Endothelial cell of umbilical vein (primary cell): ENCODE results near the gene ALPL. TPM values are rescaled to one million over a fixed set of nuclear protein-coding genes. Genes with fewer than 3 reads are reported as not detected.

Experiments used
- BruUV-seq: library from RNA; stranded (reverse); fragments of 400-500 nt; replicated peaks from 2 replicates; lab custom pipeline; 2021; lab: Mats Ljungman, UMichigan
- CTCF ChIA-PET: fragments of 300-600, 350-600 bp; sonication (Branson Sonifier 250); formaldehyde crosslinking; loops from one replicate; lab custom pipeline; 2021; ENCODE audit warnings: antibody characterized with exemption, inconsistent platforms; lab: Charles Lee
- POLR2A ChIA-PET: fragments of 300-600, 350-600 bp; sonication (Branson Sonifier 250); formaldehyde crosslinking; loops from one replicate; lab custom pipeline; 2021; ENCODE audit warnings: antibody characterized with exemption, inconsistent platforms; lab: Charles Lee
- DNase-seq: peaks from one replicate; pipeline ENCODE4 v3.0.0-alpha.2; 2011; ENCODE audit warnings: low read depth, low spot score
- FAIRE-seq: peaks from 2 replicates; lab custom pipeline; 2011; peaks lifted over from hg19 to GRCh38; lab: Jason Lieb, UNC
- H2AFZ ChIP-seq: 2 replicates; pipeline ENCODE4 v1.6.0; 2012; ENCODE audit warnings: low read depth, low read length, control low read depth, inconsistent platforms
- H3K27ac ChIP-seq: 2 replicates; pipeline ENCODE4 v1.5.1; 2011; ENCODE audit warnings: low read depth, mild to moderate bottlenecking, control low read depth, low read length, moderate library complexity; ENCODE audit not compliant: insufficient read depth
- H3K27me3 ChIP-seq, 2 experiments: 2 replicates each; pipeline versions ENCODE4 v1.6.0 to v1.6.1; 2011; ENCODE audit warnings: low read length in 2 of 2, mixed read lengths in 1 of 2; ENCODE audit not compliant: control insufficient read depth in 2 of 2, insufficient read depth in 2 of 2
- H3K36me3 ChIP-seq, 2 experiments: 2 replicates in 1 of 2; 3 replicates in 1 of 2; pipeline ENCODE4 v1.5.1; 2011; ENCODE audit warnings: low read length in 2 of 2, mild to moderate bottlenecking in 1 of 2, moderate library complexity in 1 of 2; ENCODE audit not compliant: control insufficient read depth in 2 of 2, insufficient read depth in 2 of 2; ENCODE audit errors: extremely low read depth in 1 of 2
- H3K4me1 ChIP-seq: 3 replicates; pipeline ENCODE4 v1.5.1; 2011; ENCODE audit warnings: mild to moderate bottlenecking, low read length; ENCODE audit not compliant: control insufficient read depth, insufficient read depth; ENCODE audit errors: extremely low read depth
- H3K4me2 ChIP-seq: 2 replicates; pipeline ENCODE4 v1.6.1; 2011; ENCODE audit warnings: low read length, control low read depth, mixed read lengths; ENCODE audit not compliant: insufficient read depth
- H3K4me3 ChIP-seq, 3 experiments: fragments of 200-600 bp in 1 of 3; sonication (generic), shearing (Covaris generic) in 1 of 3; replicated peaks in 1 of 3; 2 replicates each; pipeline ENCODE4 v1.5.1; 2011 to 2016; ENCODE audit warnings: control low read depth in 3 of 3, low read length in 3 of 3, mild to moderate bottlenecking in 2 of 3, inconsistent platforms in 1 of 3, low read depth in 1 of 3, moderate library complexity in 1 of 3; ENCODE audit not compliant: insufficient read depth in 1 of 3
- H3K79me2 ChIP-seq: 2 replicates; pipeline ENCODE4 v1.6.0; 2012; ENCODE audit warnings: low read length, inconsistent platforms; ENCODE audit not compliant: control insufficient read depth, insufficient read depth
- H3K9ac ChIP-seq: replicated peaks from 2 replicates; pipeline ENCODE3; 2011; ENCODE audit warnings: low read length, control low read depth; ENCODE audit not compliant: insufficient read depth; ENCODE audit errors: extremely low read depth
- H3K9me1 ChIP-seq: replicated peaks from 3 replicates; pipeline ENCODE4 v1.6.0; 2011; ENCODE audit warnings: mild to moderate bottlenecking, low read length; ENCODE audit not compliant: control insufficient read depth, insufficient read depth; ENCODE audit errors: extremely low read depth
- H3K9me3 ChIP-seq: replicated peaks from 2 replicates; pipeline ENCODE4 v1.5.1; 2012; ENCODE audit warnings: low read length, inconsistent platforms; ENCODE audit not compliant: control insufficient read depth, insufficient read depth
- H4K20me1 ChIP-seq: replicated peaks from 2 replicates; pipeline ENCODE3; 2011; ENCODE audit warnings: mild to moderate bottlenecking, low read length; ENCODE audit not compliant: control insufficient read depth, insufficient read depth; ENCODE audit errors: extremely low read depth
- CTCF ChIP-seq, 2 donors: IDR thresholded peaks; 1 replicate in 1 of 2; 2 replicates in 1 of 2; pipeline ENCODE4 v1.5.1; 2011; ENCODE audit warnings: low read length in 2 of 2, mild to moderate bottlenecking in 2 of 2, moderate library complexity in 2 of 2, control low read depth in 1 of 2, inconsistent platforms in 1 of 2, low read depth in 1 of 2; ENCODE audit not compliant: insufficient read depth in 1 of 2; ENCODE audit errors: extremely low read depth in 1 of 2
- EZH2 ChIP-seq: IDR thresholded peaks from 2 replicates; pipeline ENCODE4 v1.6.1; 2012; ENCODE audit warnings: borderline replicate concordance, low read depth, mild to moderate bottlenecking, moderate library complexity, low read length, inconsistent platforms; ENCODE audit not compliant: severe bottlenecking
- FOS ChIP-seq: IDR thresholded peaks from 2 replicates; pipeline ENCODE4 v1.6.1; 2011; ENCODE audit warnings: mild to moderate bottlenecking, low read length, moderate library complexity, borderline replicate concordance; ENCODE audit not compliant: insufficient read depth
- GATA2 ChIP-seq: IDR thresholded peaks from 2 replicates; pipeline ENCODE4 v1.7.0; 2011; ENCODE audit warnings: low read depth, mild to moderate bottlenecking, moderate library complexity, mixed read lengths, low read length; ENCODE audit not compliant: insufficient read length, insufficient read depth
- JUN ChIP-seq: IDR thresholded peaks from 2 replicates; pipeline ENCODE4 v1.6.1; 2011; ENCODE audit warnings: borderline replicate concordance, low read depth; ENCODE audit not compliant: insufficient read length, insufficient read depth
- MYC ChIP-seq: IDR thresholded peaks from one replicate; pipeline ENCODE4 v1.6.1; 2011; ENCODE audit warnings: mild to moderate bottlenecking, low read depth, low read length
- POLR2A ChIP-seq: IDR thresholded peaks from 2 replicates; pipeline ENCODE4 v1.6.1; 2012; ENCODE audit warnings: low read depth, mild to moderate bottlenecking, control low read depth, low read length
- POLR2AphosphoS5 ChIP-seq: IDR thresholded peaks from 2 replicates; pipeline ENCODE4 v1.6.1; 2012; ENCODE audit warnings: low read depth, mild to moderate bottlenecking, control low read depth, low read length, moderate library complexity; ENCODE audit not compliant: insufficient read depth
- dilution Hi-C: fragments of 300-500 bp; cut with MboI; formaldehyde crosslinking; loops from one replicate; pipeline ENCODE4 v1.15.0; 2019; ENCODE audit warnings: low sequenced_read_pairs; ENCODE audit not compliant: extremely low pct_ligation_motif_present
- intact Hi-C: fragments of 100-400 bp; cut with micrococcal nuclease; formaldehyde crosslinking; loops from one replicate; pipeline ENCODE4 v1.10.0; 2022
- polyA plus RNA-seq, 4 experiments: library from polyadenylated mRNA; depleted of rRNA in 3 of 4; stranded (reverse) in 3 of 4; unstranded in 1 of 4; fragments of >200 nt; gene quantifications; 2 replicates each; pipeline versions ENCODE4 v1.2.1 to v1.2.3, GENCODE V29; 2011 to 2012; ENCODE audit warnings: missing spikeins in 1 of 4
- total RNA-seq: library from RNA; stranded (reverse); gene quantifications from 2 replicates; pipeline ENCODE4 v1.2.3, GENCODE V29; 2021
- TF ChIP-seq, protein P1 (sequence below): IDR thresholded peaks from 2 replicates; pipeline ENCODE4 v1.6.1; 2011; ENCODE audit not compliant: insufficient read depth, insufficient read length

ALPL gene
- total and polyA plus RNA-seq, 2 donors (not counting 3 experiments of a cell fraction or from before 2014, with no cell fraction given) = 0.38 to 0.92 TPM

GRCh38 chr1:21532496-21532895 is 23.3 kb downstream of the ALPL start:
- intact Hi-C loops = no loop called here
- FAIRE-seq = no peak
- H3K4me1 ChIP-seq = no peaks in the 10 kb centered on the region
- no peaks in the 10 kb centered on the region for H3K79me2 ChIP-seq
- H3K4me2 ChIP-seq = no peak overlapping the region
- CTCF ChIA-PET = interaction anchor here (1.1 to 1.5 kb wide), 3 partner anchors 13 to 161 kb away, joined by 4 to 9 read pairs (median 5); partner anchors contain the start of gene ALPL
- peaks cover 16 to 20% of the 10 kb centered on the region in 2 experiments for H3K27me3 ChIP-seq
- H2AFZ ChIP-seq = no peak overlapping the region
- H3K9me3 ChIP-seq = no peaks in the 10 kb centered on the region
- H3K9ac ChIP-seq = no peak overlapping the region
- dilution Hi-C loops = no loop called here
- POLR2A ChIA-PET = no interaction called here
- TF ChIP-seq POLR2A (no peak), FOS (no peak), MYC (no peak), EZH2 (no peak), JUN (no peak), POLR2AphosphoS5 (no peak), CTCF (IDR thresholded peaks at IDR 0.05; ENCODE audit: extremely low read depth in 1 of 2, insufficient read depth in 1 of 2, low read depth in 1 of 2, low read length in 2 of 2) (no peak), GATA2 (no peak)
- TF ChIP-seq, protein P1, sequence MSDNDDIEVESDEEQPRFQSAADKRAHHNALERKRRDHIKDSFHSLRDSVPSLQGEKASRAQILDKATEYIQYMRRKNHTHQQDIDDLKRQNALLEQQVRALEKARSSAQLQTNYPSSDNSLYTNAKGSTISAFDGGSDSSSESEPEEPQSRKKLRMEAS = no peak
- H3K9me1 ChIP-seq = no peaks in the 10 kb centered on the region
- H4K20me1 ChIP-seq = no peaks in the 10 kb centered on the region
- DNase-seq = no peak
- no peak overlapping the region for H3K27ac ChIP-seq
- no peaks in the 10 kb centered on the region for H3K36me3 ChIP-seq
- H3K4me3 ChIP-seq = no peak overlapping the region
- no TSS peak for BruUV-seq
